Mesothelial cell of epicardium (in vitro differentiated cells): ENCODE measurements around the gene PLOD2. TPM values are rescaled to one million over a fixed set of nuclear protein-coding genes. Genes with fewer than 3 reads are reported as not detected.

Source experiments
- DNase-seq, 2 experiments: peaks; one replicate each; pipeline ENCODE4 v3.0.0; 2021; ENCODE audit warnings: low spot score in 2 of 2; ENCODE audit not compliant: unreplicated experiment in 2 of 2
- H3K27ac Mint-ChIP-seq: 2 replicates; pipeline ENCODE4 v1.8.0; 2021; ENCODE audit warnings: mixed read lengths
- H3K27me3 Mint-ChIP-seq: 2 replicates; pipeline ENCODE4 v1.8.0; 2021; ENCODE audit warnings: low read depth, mixed read lengths
- H3K36me3 Mint-ChIP-seq: 2 replicates; pipeline ENCODE4 v1.8.0; 2021; ENCODE audit warnings: mixed read lengths
- H3K4me1 Mint-ChIP-seq: 2 replicates; pipeline ENCODE4 v1.8.0; 2021; ENCODE audit warnings: mixed read lengths
- H3K4me3 Mint-ChIP-seq: 2 replicates; pipeline ENCODE4 v1.8.0; 2021; ENCODE audit warnings: mild to moderate bottlenecking, moderate library complexity, mixed read lengths
- H3K9me3 Mint-ChIP-seq: 2 replicates; pipeline ENCODE4 v1.8.0; 2021; ENCODE audit warnings: mixed read lengths
- CTCF ChIP-seq: fragments of 200-600 bp; sonication (generic); IDR thresholded peaks from one replicate; pipeline ENCODE4 v1.5.0; 2021; ENCODE audit warnings: antibody characterized with exemption; ENCODE audit not compliant: unreplicated experiment
- total RNA-seq: library from RNA; stranded (reverse); gene quantifications from 3 replicates; pipeline ENCODE4 v1.2.1, GENCODE V29; 2021

Gene PLOD2
- total RNA-seq, 1 donor from 2014 or later: 86.0 TPM

- DNase-seq: no peak
- peaks cover 4% of the 10 kb centered on the region for H3K36me3 Mint-ChIP-seq
- no peak overlapping the region for H3K4me3 Mint-ChIP-seq
- H3K9me3 Mint-ChIP-seq: peaks cover 13% of the 10 kb centered on the region
- TF ChIP-seq CTCF: no peak
- peaks cover 9% of the 10 kb centered on the region for H3K4me1 Mint-ChIP-seq
- H3K27me3 Mint-ChIP-seq: no peaks in the 10 kb centered on the region
- H3K27ac Mint-ChIP-seq: no peak overlapping the region
Observed at GRCh38 chr3:146058241-146058640, 102.7 kb downstream of the PLOD2 start.

- Mint-ChIP-seq H3K4me3 (no peak overlapping the region), H3K9me3 (peaks cover 18% of the 10 kb centered on the region), H3K36me3 (peaks cover 4% of the 10 kb centered on the region), H3K4me1 (peaks cover 4% of the 10 kb centered on the region), H3K27me3 (no peaks in the 10 kb centered on the region), H3K27ac (no peak overlapping the region)
- TF ChIP-seq CTCF: no peak
- DNase-seq: no peak
Observed at GRCh38 chr3:146052791-146053310, 108.1 kb downstream of the PLOD2 start.

- H3K27ac Mint-ChIP-seq: no peak overlapping the region
- DNase-seq: no peak
- no peak overlapping the region for H3K4me3 Mint-ChIP-seq
- H3K9me3 Mint-ChIP-seq: peaks cover 18% of the 10 kb centered on the region
- no peak for TF ChIP-seq CTCF
- peaks cover 4% of the 10 kb centered on the region for H3K36me3 Mint-ChIP-seq
- H3K27me3 Mint-ChIP-seq: no peaks in the 10 kb centered on the region
- peaks cover 4% of the 10 kb centered on the region for H3K4me1 Mint-ChIP-seq
Observed at GRCh38 chr3:146052056-146052790, 108.8 kb downstream of the PLOD2 start.

- H3K27ac Mint-ChIP-seq: no peak overlapping the region
Observed at GRCh38 chr3:146050691-146051090, 110.3 kb downstream of the PLOD2 start.

GRCh38 chr3:146047485-146047884 is 113.5 kb downstream of the PLOD2 start:
- H3K27ac Mint-ChIP-seq: no peak overlapping the region
- no peaks in the 10 kb centered on the region for H3K27me3 Mint-ChIP-seq
- no peak for DNase-seq
- peaks cover 3% of the 10 kb centered on the region for H3K36me3 Mint-ChIP-seq
- TF ChIP-seq CTCF: no peak
- peaks cover 25% of the 10 kb centered on the region for H3K9me3 Mint-ChIP-seq
- H3K4me1 Mint-ChIP-seq: peaks cover 3% of the 10 kb centered on the region
- H3K4me3 Mint-ChIP-seq: no peak overlapping the region

More at GRCh38 chr3:146050691-146051090, 110.3 kb downstream of the PLOD2 start:
- DNase-seq: no peak
- TF ChIP-seq CTCF: no peak
- H3K36me3 Mint-ChIP-seq: peaks cover under 1% of the 10 kb centered on the region
- H3K4me1 Mint-ChIP-seq: peaks cover 4% of the 10 kb centered on the region
- H3K9me3 Mint-ChIP-seq: peaks cover 22% of the 10 kb centered on the region
- no peak overlapping the region for H3K4me3 Mint-ChIP-seq
- H3K27me3 Mint-ChIP-seq: no peaks in the 10 kb centered on the region
